SK-N-SH (cell line): Measurements from ENCODE around the gene DDX31. TPM values are rescaled to one million over a fixed set of nuclear protein-coding genes. Genes with fewer than 3 reads are reported as not detected.

Experiments
- CTCF ChIA-PET: fragments of 300-600, 350-600 bp; formaldehyde crosslinking; extraction: SDS; loops from one replicate; lab custom pipeline; 2021; lab: Yijun Ruan, JAX
- POLR2A ChIA-PET: fragments of 350-600 bp; sonication (Branson Sonifier 250); formaldehyde crosslinking; extraction: SDS; loops from one replicate; lab custom pipeline; 2020; ENCODE audit warnings: antibody characterized with exemption, inconsistent platforms; lab: Yijun Ruan, JAX
- DNase-seq: peaks from one replicate; pipeline ENCODE4 v3.0.0; 2012
- H2AFZ ChIP-seq: fragments of 200-600 bp; sonication (generic); 2 replicates; pipeline ENCODE4 v1.8.1; 2016; ENCODE audit warnings: antibody characterized with exemption, mild to moderate bottlenecking, low read depth
- H3F3A ChIP-seq: fragments of 200-600 bp; sonication (generic); replicated peaks from 2 replicates; pipeline ENCODE3; 2016; ENCODE audit warnings: antibody characterized with exemption, mild to moderate bottlenecking; ENCODE audit not compliant: insufficient read depth
- H3K27ac ChIP-seq, 2 experiments: fragments of 200-500 bp in 1 of 2; fragments of 200-600 bp in 1 of 2; sonication (Bioruptor generic) in 1 of 2; sonication (generic), shearing (Covaris generic) in 1 of 2; 2 replicates each; pipeline versions ENCODE4 v1.5.1 to v1.6.1; 2014 to 2016; ENCODE audit warnings: low read depth in 2 of 2, inconsistent platforms in 1 of 2, low read length in 1 of 2, mild to moderate bottlenecking in 1 of 2, mixed read lengths in 1 of 2
- H3K27me3 ChIP-seq: fragments of 200-600 bp; sonication (generic), shearing (Covaris generic); 2 replicates; pipeline ENCODE4 v1.6.1; 2016; ENCODE audit warnings: mixed run types; ENCODE audit not compliant: insufficient read depth
- H3K36me3 ChIP-seq, 2 experiments: fragments of 200-500 bp in 1 of 2; fragments of 200-600 bp in 1 of 2; sonication (Bioruptor generic) in 1 of 2; sonication (generic) in 1 of 2; replicated peaks in 1 of 2; 2 replicates each; pipeline versions ENCODE3 to v1.5.1; 2014 to 2016; ENCODE audit warnings: low read length in 1 of 2, mild to moderate bottlenecking in 1 of 2; ENCODE audit not compliant: insufficient read depth in 2 of 2, control insufficient read depth in 1 of 2
- H3K4me1 ChIP-seq, 2 experiments: fragments of 200-500 bp in 1 of 2; fragments of 200-600 bp in 1 of 2; sonication (Bioruptor generic) in 1 of 2; sonication (generic), shearing (Covaris generic) in 1 of 2; 2 replicates each; pipeline versions ENCODE4 v1.5.1 to v1.6.1; 2014 to 2016; ENCODE audit warnings: low read depth in 1 of 2, low read length in 1 of 2, mixed run types in 1 of 2; ENCODE audit not compliant: insufficient read depth in 2 of 2, control insufficient read depth in 1 of 2
- H3K4me2 ChIP-seq: fragments of 200-600 bp; sonication (generic), shearing (Covaris generic); 2 replicates; pipeline ENCODE4 v1.6.1; 2017; ENCODE audit warnings: mixed run types
- H3K4me3 ChIP-seq, 2 experiments: fragments of 200-500 bp in 1 of 2; fragments of 200-600 bp in 1 of 2; sonication (Bioruptor generic) in 1 of 2; sonication (generic), shearing (Covaris generic) in 1 of 2; 2 replicates each; pipeline versions ENCODE4 v1.5.1 to v1.8.1; 2014 to 2016; ENCODE audit warnings: low read depth in 2 of 2, inconsistent platforms in 1 of 2, low read length in 1 of 2, mild to moderate bottlenecking in 1 of 2, mixed read lengths in 1 of 2, moderate library complexity in 1 of 2
- H3K79me2 ChIP-seq: fragments of 200-600 bp; sonication (generic); 2 replicates; pipeline ENCODE4 v1.8.1; 2017; ENCODE audit warnings: mild to moderate bottlenecking; ENCODE audit not compliant: insufficient read depth
- H3K9ac ChIP-seq: fragments of 200-600 bp; sonication (generic); 2 replicates; pipeline ENCODE4 v1.6.1; 2017; ENCODE audit warnings: mixed run types
- H3K9me2 ChIP-seq: fragments of 200-600 bp; sonication (generic); 2 replicates; pipeline ENCODE4 v1.6.1; 2017; ENCODE audit warnings: mixed run types
- H3K9me3 ChIP-seq: fragments of 200-600 bp; sonication (generic); 2 replicates; pipeline ENCODE4 v1.6.1; 2017; ENCODE audit warnings: mixed run types, mild to moderate bottlenecking, moderate library complexity
- H4K20me1 ChIP-seq: fragments of 200-600 bp; sonication (generic); 2 replicates; pipeline ENCODE4 v1.6.1; 2017; ENCODE audit warnings: mild to moderate bottlenecking, mixed run types; ENCODE audit not compliant: insufficient read depth
- ELF1 ChIP-seq: IDR thresholded peaks from 2 replicates; pipeline ENCODE4 v1.4.0; 2012
- EP300 ChIP-seq, 2 experiments: IDR thresholded peaks; 2 replicates each; pipeline versions ENCODE4 v1.4.0 to v1.6.1; 2012; ENCODE audit warnings: borderline replicate concordance in 1 of 2, low read depth in 1 of 2, low read length in 1 of 2
- EZH2phosphoT487 ChIP-seq: fragments of 200-600 bp; sonication (generic); IDR thresholded peaks from 2 replicates; pipeline ENCODE4 v1.6.1; 2017; ENCODE audit warnings: low read depth, mixed run types, mild to moderate bottlenecking, antibody characterized with exemption, moderate library complexity, borderline replicate concordance
- FOSL2 ChIP-seq: IDR thresholded peaks from 2 replicates; pipeline ENCODE4 v1.4.0; 2012; ENCODE audit warnings: low read depth, mild to moderate bottlenecking, moderate library complexity, borderline replicate concordance
- FOXM1 ChIP-seq: IDR thresholded peaks from 2 replicates; pipeline ENCODE4 v1.4.0; 2012; ENCODE audit warnings: low read depth, mild to moderate bottlenecking
- GATA2 ChIP-seq: sonication (generic); formaldehyde crosslinking; IDR thresholded peaks from 2 replicates; pipeline ENCODE4 v1.5.0; 2020; ENCODE audit warnings: mild to moderate bottlenecking, missing genetic modification reagents
- IRF3 ChIP-seq: fragments of 150-350 bp; IDR thresholded peaks from 2 replicates; pipeline ENCODE4 v1.6.1; 2016; ENCODE audit warnings: mild to moderate bottlenecking, low read depth, low read length
- JUND ChIP-seq: IDR thresholded peaks from 2 replicates; pipeline ENCODE4 v1.4.0; 2012
- MAX ChIP-seq: IDR thresholded peaks from 2 replicates; pipeline ENCODE4 v1.4.0; 2012; ENCODE audit warnings: low read depth
- MEF2A ChIP-seq: IDR thresholded peaks from 2 replicates; pipeline ENCODE4 v1.4.0; 2012; ENCODE audit warnings: low read depth, borderline replicate concordance
- NFIC ChIP-seq: IDR thresholded peaks from 2 replicates; pipeline ENCODE4 v1.4.0; 2012; ENCODE audit warnings: borderline replicate concordance
- PBX3 ChIP-seq: IDR thresholded peaks from 2 replicates; pipeline ENCODE4; 2012
- POLR2AphosphoS5 ChIP-seq: IDR thresholded peaks from 2 replicates; pipeline ENCODE4 v1.6.1; 2012; ENCODE audit warnings: low read depth, low read length
- RCOR1 ChIP-seq: fragments of 150-350 bp; IDR thresholded peaks from 2 replicates; pipeline ENCODE4 v1.6.1; 2017; ENCODE audit warnings: antibody characterized with exemption, low read length
- REST ChIP-seq: IDR thresholded peaks from 2 replicates; pipeline ENCODE4 v1.6.1; 2012; ENCODE audit warnings: mild to moderate bottlenecking, low read depth, low read length, moderate library complexity
- RFX5 ChIP-seq: IDR thresholded peaks from 2 replicates; pipeline ENCODE4 v1.6.1; 2012; ENCODE audit warnings: mild to moderate bottlenecking, improper control_type of control experiment, low read length
- RXRA ChIP-seq: IDR thresholded peaks from 2 replicates; pipeline ENCODE4 v1.4.0; 2012; ENCODE audit warnings: low read depth, mild to moderate bottlenecking, borderline replicate concordance
- SIN3A ChIP-seq: IDR thresholded peaks from 2 replicates; pipeline ENCODE4 v1.6.1; 2012; ENCODE audit warnings: low read depth, mild to moderate bottlenecking, low read length, moderate library complexity, borderline replicate concordance
- SMC3 ChIP-seq: IDR thresholded peaks from 2 replicates; pipeline ENCODE4 v1.6.1; 2012; ENCODE audit warnings: low read depth, low read length, improper control_type of control experiment
- TCF12 ChIP-seq: IDR thresholded peaks from 2 replicates; pipeline ENCODE4 v1.4.0; 2012
- TEAD4 ChIP-seq: IDR thresholded peaks from 2 replicates; pipeline ENCODE4 v1.4.0; 2012; ENCODE audit warnings: mild to moderate bottlenecking, borderline replicate concordance; ENCODE audit not compliant: insufficient read depth
- USF2 ChIP-seq: fragments of 150-350 bp; IDR thresholded peaks from 2 replicates; pipeline ENCODE4 v1.6.1; 2017; ENCODE audit warnings: antibody characterized with exemption, low read length, low read depth, borderline replicate concordance
- ZBTB33 ChIP-seq: IDR thresholded peaks from 2 replicates; pipeline ENCODE4 v1.4.0; 2012; ENCODE audit warnings: low read depth, borderline replicate concordance
- WGBS: methylation state at CpG from one replicate; pipeline ENCODE4 v1.1.6; 2017; ENCODE audit warnings: low lambda C conversion rate; 5-methylcytosine and 5-hydroxymethylcytosine counted together
- polyA plus RNA-seq, 3 experiments: library from polyadenylated mRNA; depleted of rRNA; stranded (reverse); fragments of >200 nt; gene quantifications; 2 replicates each; pipeline ENCODE4 v1.2.3, GENCODE V29; 2012

Gene DDX31
- polyA plus RNA-seq, 1 of the 3 experiments (the other 2 are of a cell fraction): 13.9 TPM

- Histone ChIP-seq H4K20me1 (no peaks in the 10 kb centered on the region), H3K27me3 (no peaks in the 10 kb centered on the region), H2AFZ (no peak overlapping the region), H3K9ac (no peak overlapping the region; the same call in 1 of the 2 replicates), H3F3A (peaks cover 10% of the 10 kb centered on the region), H3K9me3 (no peaks in the 10 kb centered on the region), H3K4me3 (no peak overlapping the region), H3K79me2 (no peaks in the 10 kb centered on the region), H3K27ac (peak overlapping the region in 1 of 2 experiments; percentile 93; a peak in 3 of 4 replicates), H3K4me1 (peaks cover 0 to 7% of the 10 kb centered on the region in 2 experiments; a peak in 3 of 4 replicates), H3K36me3 (peaks cover 63 to 92% of the 10 kb centered on the region in 2 experiments), H3K4me2 (peak overlapping the region; percentile 21; the same call in 1 of the 2 replicates), H3K9me2 (no peaks in the 10 kb centered on the region)
- ChIA-PET POLR2A (no interaction called here), CTCF (interaction anchor here (1.0 to 1.6 kb wide), 2 partner anchors 23 to 152 kb away, joined by 3 to 5 read pairs; partner anchors contain the start of genes DDX31 and GTF3C4)
- TF ChIP-seq RCOR1 (no peak), GATA2 (CRISPR knock-in tag) (no peak), PBX3 (peak; percentile 95), SIN3A (peak; percentile 79; the same call in 1 of the 2 replicates), ELF1 (0 out of 2 replicates have a peak, but pooled peaks have one; percentile 5), REST (no peak), USF2 (no peak), RFX5 (no peak), MAX (peak; percentile 95), TEAD4 (peak; percentile 86), EP300 (IDR thresholded peaks at IDR 0.05; ENCODE audit: borderline replicate concordance in 1 of 2, low read depth in 1 of 2, low read length in 1 of 2) (peak in 1 of 2 experiments; percentile 86; a peak in 1 of 4 replicates), RXRA (peak; percentile 70; the same call in 1 of the 2 replicates), NFIC (peak; percentile 65; the same call in 1 of the 2 replicates), FOXM1 (peak; percentile 47; the same call in 1 of the 2 replicates), IRF3 (no peak), EZH2phosphoT487 (no peak), TCF12 (peak; percentile 99), MEF2A (peak; percentile 65; the same call in 1 of the 2 replicates), ZBTB33 (0 out of 2 replicates have a peak, but pooled peaks have one; percentile 51), FOSL2 (peak; percentile 95), SMC3 (no peak), POLR2AphosphoS5 (peak; percentile 78; the same call in 1 of the 2 replicates), JUND (peak; percentile 96)
- DNase-seq: no peak
- WGBS: 16% methylated on average over 4 of the region's 4 CpGs
Observed at GRCh38 chr9:132647355-132647754, 22.4 kb downstream of the DDX31 start.
